BLaER1 (cell line): ENCODE results near the gene MAP6.

Experiments used
- H3K27ac ChIP-seq: shearing (Covaris generic); formaldehyde crosslinking; 2 replicates; pipeline ENCODE4 v1.8.1; 2022
- H3K27me3 ChIP-seq: shearing (Covaris generic); formaldehyde crosslinking; 2 replicates; pipeline ENCODE4 v1.8.1; 2022
- H3K36me3 ChIP-seq: shearing (Covaris generic); formaldehyde crosslinking; 2 replicates; pipeline ENCODE4 v1.8.1; 2022
- H3K4me1 ChIP-seq: shearing (Covaris generic); formaldehyde crosslinking; 2 replicates; pipeline ENCODE4 v1.8.1; 2022
- H3K4me2 ChIP-seq: shearing (Covaris generic); formaldehyde crosslinking; 2 replicates; pipeline ENCODE4 v1.8.1; 2022
- H3K4me3 ChIP-seq: shearing (Covaris generic); formaldehyde crosslinking; 2 replicates; pipeline ENCODE4 v1.8.1; 2022
- H3K9ac ChIP-seq: shearing (Covaris generic); formaldehyde crosslinking; 2 replicates; pipeline ENCODE4 v1.8.1; 2022
- H3K9me3 ChIP-seq: shearing (Covaris generic); formaldehyde crosslinking; 2 replicates; pipeline ENCODE4 v1.8.1; 2022
- H4K20me1 ChIP-seq: shearing (Covaris generic); formaldehyde crosslinking; 2 replicates; pipeline ENCODE4 v1.8.1; 2022
- Cebpa-rat ChIP-seq: shearing (Covaris generic); IDR thresholded peaks from 2 replicates; pipeline ENCODE4 v1.8.1; 2022

MAP6 gene

GRCh38 chr11:75615751-75616150, 53.1 kb downstream of the MAP6 start:
- Histone ChIP-seq H3K4me3 (no peak overlapping the region), H4K20me1 (no peaks in the 10 kb centered on the region), H3K27me3 (no peaks in the 10 kb centered on the region), H3K36me3 (no peaks in the 10 kb centered on the region), H3K9me3 (peaks cover 7% of the 10 kb centered on the region), H3K9ac (no peak overlapping the region), H3K4me2 (no peak overlapping the region), H3K27ac (no peak overlapping the region), H3K4me1 (peaks cover 7% of the 10 kb centered on the region; the same call in 1 of the 2 replicates)
- TF ChIP-seq Cebpa-rat = no peak

DNA sequence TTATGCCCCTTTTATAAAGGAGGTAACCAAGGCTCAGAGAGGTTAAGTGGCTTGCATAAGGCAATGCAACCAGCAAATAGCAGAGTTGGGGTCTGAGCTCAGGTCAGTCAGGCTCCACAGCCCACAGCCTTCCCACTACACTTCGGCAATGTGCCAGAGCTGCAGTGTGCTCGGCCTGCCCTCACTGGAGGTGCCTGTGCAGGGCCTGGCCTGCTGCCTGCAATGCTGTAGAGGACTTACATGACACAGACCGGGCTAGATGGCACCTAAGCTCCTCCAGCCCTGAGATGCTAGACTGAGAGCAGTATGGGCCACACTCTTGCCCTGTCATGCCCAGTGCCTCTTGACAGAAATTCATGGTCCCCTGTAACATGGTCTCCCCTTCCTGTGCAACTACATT, 57.0 kb downstream of the MAP6 start:
- TF ChIP-seq Cebpa-rat = no peak
- no peak overlapping the region for H3K27ac ChIP-seq
- H3K27me3 ChIP-seq = no peaks in the 10 kb centered on the region

DNA sequence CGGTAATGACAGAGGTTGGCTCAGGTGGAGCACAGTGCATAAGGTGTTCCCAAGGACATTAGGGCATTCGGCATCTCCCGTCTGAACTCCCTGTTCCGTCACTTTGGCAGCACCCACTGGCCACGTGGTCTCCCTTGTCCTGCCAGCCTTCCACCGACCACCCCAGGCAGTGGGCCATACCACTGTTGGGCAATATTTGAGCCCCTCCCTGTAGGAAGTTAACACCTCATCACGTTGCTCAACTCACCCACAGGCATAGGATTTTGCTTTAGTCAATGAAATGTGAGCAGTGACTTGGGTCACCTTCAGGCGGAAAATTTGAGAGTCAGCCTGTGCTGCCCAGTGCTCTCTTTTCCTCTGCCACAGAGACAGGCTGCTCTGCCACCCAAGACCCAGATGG, 62.7 kb downstream of the MAP6 start:
- H3K4me2 ChIP-seq = no peak overlapping the region
- H3K9ac ChIP-seq = no peak overlapping the region

More for the DNA sequence above, 57.0 kb downstream of the MAP6 start:
- no peaks in the 10 kb centered on the region for H3K36me3 ChIP-seq
- no peak overlapping the region for H3K4me3 ChIP-seq
- peaks cover 7% of the 10 kb centered on the region; the same call in 1 of the 2 replicates for H3K4me1 ChIP-seq
- H3K9ac ChIP-seq = no peak overlapping the region
- no peak overlapping the region for H3K4me2 ChIP-seq
- H4K20me1 ChIP-seq = no peaks in the 10 kb centered on the region
- no peaks in the 10 kb centered on the region for H3K9me3 ChIP-seq

GRCh38 chr11:75603791-75604736, 64.8 kb downstream of the MAP6 start:
- H3K4me1 ChIP-seq = peaks cover 37% of the 10 kb centered on the region

More for the DNA sequence above, 62.7 kb downstream of the MAP6 start:
- H3K9me3 ChIP-seq = no peaks in the 10 kb centered on the region
- no peak overlapping the region for H3K27ac ChIP-seq
- H3K4me1 ChIP-seq = peaks cover 23% of the 10 kb centered on the region
- H4K20me1 ChIP-seq = no peaks in the 10 kb centered on the region
- H3K4me3 ChIP-seq = no peak overlapping the region
- no peaks in the 10 kb centered on the region for H3K27me3 ChIP-seq
- no peak for TF ChIP-seq Cebpa-rat
- no peaks in the 10 kb centered on the region for H3K36me3 ChIP-seq

DNA sequence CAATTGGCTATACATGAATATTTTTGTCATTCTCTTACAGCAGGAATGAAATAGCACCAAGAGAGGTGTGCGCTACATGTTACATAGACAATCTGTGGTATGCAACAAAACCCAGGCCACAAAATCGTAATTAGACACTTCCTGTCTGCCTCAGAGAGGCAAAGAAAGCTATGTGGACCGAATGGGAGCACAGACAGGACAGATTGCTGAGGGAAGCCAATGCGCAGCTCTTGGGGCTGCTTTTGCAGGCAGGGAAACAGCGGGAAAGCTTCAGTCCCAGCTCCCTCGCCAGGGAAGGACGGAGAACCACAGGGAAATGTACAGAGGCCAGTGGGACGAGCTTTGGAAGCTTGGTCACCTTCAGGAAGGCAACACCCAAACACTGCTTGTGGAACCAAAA, 65.9 kb downstream of the MAP6 start:
- Histone ChIP-seq H3K9me3 (no peaks in the 10 kb centered on the region), H3K4me1 (peaks cover 42% of the 10 kb centered on the region), H3K27me3 (no peaks in the 10 kb centered on the region), H4K20me1 (no peaks in the 10 kb centered on the region), H3K4me2 (peak overlapping the region; percentile 73), H3K9ac (no peak overlapping the region), H3K36me3 (no peaks in the 10 kb centered on the region), H3K4me3 (no peak overlapping the region), H3K27ac (no peak overlapping the region)
- no peak for TF ChIP-seq Cebpa-rat

More at GRCh38 chr11:75603791-75604736, 64.8 kb downstream of the MAP6 start:
- Histone ChIP-seq H3K36me3 (no peaks in the 10 kb centered on the region), H3K9ac (no peak overlapping the region), H3K4me2 (no peak overlapping the region), H3K9me3 (no peaks in the 10 kb centered on the region), H3K4me3 (no peak overlapping the region), H4K20me1 (no peaks in the 10 kb centered on the region), H3K27me3 (no peaks in the 10 kb centered on the region), H3K27ac (no peak overlapping the region)
- no peak for TF ChIP-seq Cebpa-rat

GRCh38 chr11:75601494-75601893, 67.3 kb downstream of the MAP6 start:
- Histone ChIP-seq H4K20me1 (no peaks in the 10 kb centered on the region), H3K4me3 (no peak overlapping the region), H3K36me3 (no peaks in the 10 kb centered on the region), H3K27me3 (no peaks in the 10 kb centered on the region), H3K9me3 (no peaks in the 10 kb centered on the region), H3K4me1 (peaks cover 44% of the 10 kb centered on the region), H3K27ac (0 out of 2 replicates have a peak overlapping the region, but pooled peaks have one; percentile 70), H3K4me2 (peak overlapping the region; percentile 73), H3K9ac (no peak overlapping the region)
- no peak for TF ChIP-seq Cebpa-rat

GRCh38 chr11:75600356-75600755, 68.5 kb downstream of the MAP6 start:
- Histone ChIP-seq H3K36me3 (no peaks in the 10 kb centered on the region), H3K27ac (peak overlapping the region; percentile 70; the same call in 1 of the 2 replicates), H4K20me1 (no peaks in the 10 kb centered on the region), H3K4me3 (no peak overlapping the region), H3K27me3 (no peaks in the 10 kb centered on the region), H3K9ac (no peak overlapping the region), H3K4me2 (peak overlapping the region; percentile 73), H3K9me3 (no peaks in the 10 kb centered on the region), H3K4me1 (peaks cover 56% of the 10 kb centered on the region)
- TF ChIP-seq Cebpa-rat = no peak

DNA sequence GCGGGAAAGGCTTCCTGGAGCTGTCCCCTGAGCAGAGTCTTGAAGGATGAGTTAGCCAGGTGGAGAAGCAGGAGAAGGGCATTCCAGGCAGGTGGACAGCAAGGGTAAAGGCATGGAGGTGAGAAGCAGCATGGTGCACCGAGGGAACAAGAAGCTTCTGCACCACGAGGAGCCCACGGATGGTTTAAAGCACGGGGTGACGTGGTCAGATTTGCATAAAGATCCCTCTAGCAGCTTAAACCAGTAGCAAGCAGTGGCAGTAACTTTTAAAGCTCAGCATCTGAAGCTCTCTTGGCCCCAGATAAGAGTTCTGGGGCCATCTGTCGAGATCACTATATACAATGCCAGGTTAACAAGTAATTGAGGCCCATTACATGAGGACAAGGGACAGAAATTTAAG, 69.9 kb downstream of the MAP6 start:
- H3K4me1 ChIP-seq = peaks cover 67% of the 10 kb centered on the region
- 0 out of 2 replicates have a peak overlapping the region, but pooled peaks have one; percentile 18 for H3K4me2 ChIP-seq

GRCh38 chr11:75598264-75598663, 70.6 kb downstream of the MAP6 start:
- no peak overlapping the region for H3K9ac ChIP-seq
- H3K27ac ChIP-seq = no peak overlapping the region
- no peaks in the 10 kb centered on the region for H3K9me3 ChIP-seq
- H3K27me3 ChIP-seq = no peaks in the 10 kb centered on the region
- no peak overlapping the region for H3K4me3 ChIP-seq
- no peaks in the 10 kb centered on the region for H4K20me1 ChIP-seq
- H3K4me2 ChIP-seq = no peak overlapping the region
- no peaks in the 10 kb centered on the region for H3K36me3 ChIP-seq
- peaks cover 66% of the 10 kb centered on the region for H3K4me1 ChIP-seq
- no peak for TF ChIP-seq Cebpa-rat

More for the DNA sequence above, 69.9 kb downstream of the MAP6 start:
- Histone ChIP-seq H3K9me3 (no peaks in the 10 kb centered on the region), H3K27ac (no peak overlapping the region), H3K36me3 (no peaks in the 10 kb centered on the region), H3K4me3 (no peak overlapping the region), H4K20me1 (no peaks in the 10 kb centered on the region), H3K27me3 (no peaks in the 10 kb centered on the region), H3K9ac (no peak overlapping the region)
- TF ChIP-seq Cebpa-rat = no peak

DNA sequence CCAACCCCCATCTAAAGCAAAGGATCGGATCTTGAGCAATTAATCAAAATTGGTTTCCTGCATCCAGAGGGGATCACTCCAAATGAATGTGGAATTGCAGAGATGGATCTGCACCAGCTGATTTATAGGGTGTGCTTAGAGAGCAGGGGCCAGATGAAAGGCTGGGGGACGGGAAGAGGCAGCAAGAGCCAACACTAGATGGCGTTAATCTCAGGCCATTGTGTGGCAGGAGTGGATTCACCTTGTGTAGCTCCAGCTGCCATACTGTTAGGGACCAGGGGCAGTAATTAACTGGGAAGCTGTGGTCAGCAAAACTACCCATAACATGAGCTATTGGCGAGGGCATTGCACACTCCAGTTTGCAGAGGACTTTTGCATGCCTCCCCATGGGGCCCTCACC, 71.2 kb downstream of the MAP6 start:
- TF ChIP-seq Cebpa-rat = no peak
- Histone ChIP-seq H3K36me3 (no peaks in the 10 kb centered on the region), H4K20me1 (no peaks in the 10 kb centered on the region), H3K9me3 (no peaks in the 10 kb centered on the region), H3K27me3 (no peaks in the 10 kb centered on the region), H3K9ac (no peak overlapping the region), H3K4me2 (no peak overlapping the region), H3K27ac (no peak overlapping the region), H3K4me3 (no peak overlapping the region), H3K4me1 (peaks cover 59% of the 10 kb centered on the region)
